GM21381 (cell line): Measurements from ENCODE around the gene VPS13A.
"Not testable (repeated sequence)": the region's sequence is repeated elsewhere in the genome, so short reads cannot be mapped to it uniquely, and the experiment has no call there.

ENCODE experiments used
- ATAC-seq: cut with Tn5 transposase; IDR thresholded peaks from one replicate; pipeline ENCODE4 v1.9.1; 2021; ENCODE audit warnings: mild to moderate bottlenecking, moderate library complexity; ENCODE audit not compliant: unreplicated experiment

VPS13A gene

DNA sequence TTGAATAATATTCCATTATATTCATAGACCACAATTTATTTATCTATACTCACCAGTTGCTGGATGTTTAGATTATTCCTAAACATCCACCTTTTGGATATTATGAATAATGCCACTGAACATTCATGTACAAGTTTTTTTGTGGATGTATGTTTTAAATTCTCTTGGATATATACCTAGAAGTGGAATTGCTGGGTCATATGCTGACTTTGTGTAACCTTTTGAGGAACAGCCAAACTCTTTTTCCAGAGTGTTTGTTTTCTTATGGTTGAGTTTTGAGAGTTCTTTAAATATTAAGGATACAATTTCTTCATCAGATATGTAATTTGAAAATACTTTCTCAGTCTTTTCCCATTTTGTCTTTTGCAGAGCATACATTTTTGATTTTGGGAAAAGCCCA is 2.7 kb downstream of the VPS13A start:
- ATAC-seq = no peak

DNA sequence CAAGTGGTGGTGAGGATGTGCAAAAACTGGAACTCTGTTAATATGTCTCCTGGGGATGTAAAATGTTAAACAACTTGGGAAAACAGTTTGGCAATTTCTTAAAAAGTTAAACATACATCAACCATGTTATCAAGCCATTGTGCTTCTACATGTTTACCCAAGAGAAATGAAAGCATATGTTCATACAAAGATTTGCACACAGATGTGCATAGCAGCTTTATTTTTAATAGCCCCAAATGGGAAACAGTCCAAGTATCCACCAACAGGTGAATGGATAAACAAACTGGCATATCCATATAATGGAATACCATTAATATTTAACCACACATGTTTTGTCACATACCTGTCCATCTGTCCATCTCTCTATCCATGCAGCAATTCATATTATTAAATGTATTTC is 6.2 kb downstream of the VPS13A start:
- ATAC-seq = no peak

DNA sequence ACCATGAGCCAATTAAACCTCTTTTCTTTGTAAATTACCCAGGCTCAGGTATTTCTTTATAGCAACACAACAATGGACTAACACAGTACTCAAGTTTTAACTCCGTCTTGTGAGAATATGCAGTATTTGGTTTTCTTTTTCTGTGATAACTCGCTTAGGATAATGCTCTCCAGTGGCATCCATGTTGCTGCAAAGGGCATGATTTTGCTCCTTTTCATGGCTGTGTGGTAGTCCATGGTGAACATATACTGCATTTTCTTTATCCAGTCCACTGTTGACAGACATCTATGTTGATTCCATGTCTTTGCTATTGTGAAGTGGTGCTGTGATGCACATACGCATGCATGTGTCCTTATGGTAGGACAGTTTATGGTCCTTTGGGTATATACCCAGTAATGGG is 10.9 kb downstream of the VPS13A start:
- ATAC-seq = no peak

DNA sequence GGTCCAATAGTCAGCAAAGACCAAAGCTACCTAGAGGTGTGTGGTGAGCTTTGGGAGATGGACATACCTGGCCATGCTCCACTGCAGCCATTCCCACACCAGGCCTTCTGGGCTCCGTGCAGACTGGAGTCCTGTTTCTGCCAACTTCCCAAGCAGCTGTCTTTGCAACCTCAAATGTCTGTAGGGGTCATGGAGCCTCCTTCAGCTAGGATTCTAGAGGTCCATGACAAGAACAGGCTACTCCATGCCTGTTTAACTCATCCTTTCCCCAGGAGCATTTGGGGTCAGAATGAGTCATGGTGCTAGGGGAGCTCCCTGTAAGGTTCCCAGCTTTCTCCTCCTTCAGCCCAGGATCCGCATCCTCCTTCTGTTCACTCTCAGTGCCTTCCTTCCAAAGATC is 17.1 kb downstream of the VPS13A start:
- no peak for ATAC-seq

DNA sequence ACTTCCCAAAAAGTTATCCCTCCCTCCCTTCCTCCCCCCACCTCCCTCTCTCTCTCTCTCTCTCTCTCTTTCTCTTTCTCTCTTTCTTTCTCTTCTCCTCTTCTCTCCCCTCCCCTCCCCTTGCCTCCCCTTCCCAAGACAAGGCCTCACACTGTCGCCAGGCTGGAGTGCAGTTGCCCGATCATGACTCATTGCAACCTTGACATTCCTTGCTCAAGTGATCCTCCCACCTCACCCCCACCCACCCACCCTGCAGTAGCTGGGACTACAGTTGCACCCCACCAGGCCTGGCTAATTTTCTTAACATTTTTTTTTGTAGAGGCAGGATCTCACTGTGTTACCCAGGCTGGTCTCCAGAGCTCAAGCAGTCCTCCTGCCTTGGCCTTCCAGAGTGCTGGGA is 32.8 kb downstream of the VPS13A start:
- no peak for ATAC-seq

DNA sequence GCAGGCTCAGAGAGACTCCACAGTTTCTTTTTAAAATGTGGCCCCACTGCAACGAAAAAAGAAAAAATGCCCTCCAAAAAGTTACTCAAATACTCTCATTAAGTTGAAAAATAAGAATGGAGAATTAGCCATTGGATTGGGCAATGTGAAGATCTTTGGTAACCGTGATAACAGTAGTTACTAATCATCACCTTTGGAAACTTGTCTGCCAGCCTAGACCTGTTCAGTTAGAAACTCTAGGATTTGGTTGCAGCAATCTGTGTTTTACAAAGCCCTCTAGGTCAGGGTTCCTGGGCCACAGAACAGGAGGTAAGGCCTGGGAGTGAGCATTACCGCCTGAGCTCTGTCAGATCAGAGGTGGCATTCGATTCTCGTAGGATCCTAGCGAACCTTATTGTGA is 34.2 kb downstream of the VPS13A start:
- no peak for ATAC-seq

DNA sequence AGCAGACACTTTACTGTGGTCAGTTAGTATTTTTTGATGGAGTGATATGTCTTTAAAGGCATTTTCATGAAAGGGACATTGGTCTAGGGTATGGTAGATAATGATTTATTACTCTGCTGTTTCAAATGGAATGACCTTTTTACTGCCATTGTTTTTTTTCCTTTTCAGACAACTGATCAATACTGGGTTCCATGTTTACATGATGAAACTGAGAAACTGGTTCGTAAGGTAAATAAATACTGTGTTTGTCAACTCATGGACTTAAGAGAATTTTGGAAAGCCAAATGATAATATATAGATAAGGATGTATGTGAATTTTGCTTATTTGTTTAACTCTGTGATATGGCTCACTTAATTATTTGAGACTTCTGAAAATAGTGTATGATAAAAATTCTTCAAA is 35.5 kb downstream of the VPS13A start:
- no peak for ATAC-seq

DNA sequence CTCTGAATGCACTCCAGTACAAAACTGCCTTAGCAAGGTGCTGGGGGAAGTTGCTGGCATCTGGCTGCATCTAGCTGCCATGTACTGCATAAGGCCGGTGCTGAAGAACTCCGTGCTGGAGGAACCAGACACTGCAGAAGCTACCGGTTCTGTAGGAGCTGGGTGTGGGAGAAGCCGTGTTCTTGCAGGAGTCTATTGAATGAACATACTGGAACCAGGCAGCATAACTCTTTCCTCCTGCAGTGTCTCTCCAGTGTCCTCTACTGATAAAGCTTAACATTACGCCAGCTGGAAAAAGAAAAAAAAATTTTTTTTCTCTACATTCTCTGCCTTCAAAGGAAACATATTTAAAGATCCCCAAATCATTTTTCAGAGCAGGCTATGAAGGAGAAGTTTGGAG is 38.5 kb downstream of the VPS13A start:
- no peak for ATAC-seq

DNA sequence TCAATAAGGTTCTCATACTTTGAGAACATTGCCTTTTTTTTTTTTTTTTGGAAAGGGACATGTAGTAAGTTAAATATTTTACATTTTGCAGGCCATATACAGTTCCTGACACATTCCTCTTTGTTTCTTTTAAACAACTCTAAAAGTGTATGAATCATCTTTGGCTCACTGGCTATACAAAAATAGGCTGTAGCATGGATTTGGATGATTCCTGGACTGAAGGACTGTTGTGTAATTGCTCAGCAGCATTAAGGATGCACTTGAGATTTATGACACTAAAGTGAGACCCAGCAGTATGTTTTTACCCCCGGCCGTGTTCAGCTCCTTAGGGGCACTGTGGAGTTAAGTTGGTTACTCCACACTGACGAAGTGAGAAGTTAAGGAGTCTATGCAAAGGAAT is 41.3 kb downstream of the VPS13A start:
- no peak for ATAC-seq

DNA sequence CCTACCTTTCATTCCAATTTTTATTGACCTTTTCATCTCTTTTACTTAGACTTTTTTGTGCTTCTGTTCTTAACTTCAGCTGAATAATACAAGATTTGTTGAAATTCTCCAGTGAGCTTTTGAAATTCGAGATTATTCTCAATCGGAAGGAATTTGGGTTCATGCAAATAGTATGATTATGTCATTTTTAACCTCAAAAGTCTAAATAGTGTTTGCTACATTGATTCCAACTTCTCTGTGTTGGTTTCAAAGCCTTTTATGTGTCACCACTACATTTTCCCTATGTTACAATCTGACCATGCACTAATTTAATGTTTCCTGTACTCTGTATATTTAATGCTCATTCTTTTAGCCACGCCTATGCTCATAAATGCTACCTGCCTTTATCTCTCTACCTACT is 44.1 kb downstream of the VPS13A start:
- no peak for ATAC-seq

DNA sequence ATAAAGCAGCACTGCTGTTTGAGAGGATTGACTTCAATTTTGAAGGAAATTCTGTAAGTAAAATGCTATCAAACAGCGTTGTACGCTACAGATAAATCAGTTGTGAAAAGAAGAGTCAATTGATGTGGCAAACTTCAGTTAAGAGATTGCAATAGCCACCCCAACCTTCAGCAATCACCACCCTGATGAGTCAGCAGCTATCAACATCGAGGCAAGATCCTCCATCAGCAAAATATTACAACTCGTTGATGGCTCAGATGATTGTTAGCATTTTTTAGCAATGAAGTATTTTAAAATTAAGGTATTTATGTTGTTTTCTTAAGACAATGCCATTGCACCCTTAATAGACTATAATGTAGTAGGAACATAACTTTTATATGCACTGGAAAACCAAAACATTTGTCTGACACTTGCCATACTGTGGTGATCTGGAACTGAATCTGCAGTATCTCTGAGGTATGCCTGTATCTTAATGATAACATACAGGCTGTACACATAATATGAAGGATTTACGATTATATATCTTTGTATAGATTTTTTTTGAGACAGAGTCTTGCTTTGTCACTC is 47.5 kb downstream of the VPS13A start:
- ATAC-seq = no peak

DNA sequence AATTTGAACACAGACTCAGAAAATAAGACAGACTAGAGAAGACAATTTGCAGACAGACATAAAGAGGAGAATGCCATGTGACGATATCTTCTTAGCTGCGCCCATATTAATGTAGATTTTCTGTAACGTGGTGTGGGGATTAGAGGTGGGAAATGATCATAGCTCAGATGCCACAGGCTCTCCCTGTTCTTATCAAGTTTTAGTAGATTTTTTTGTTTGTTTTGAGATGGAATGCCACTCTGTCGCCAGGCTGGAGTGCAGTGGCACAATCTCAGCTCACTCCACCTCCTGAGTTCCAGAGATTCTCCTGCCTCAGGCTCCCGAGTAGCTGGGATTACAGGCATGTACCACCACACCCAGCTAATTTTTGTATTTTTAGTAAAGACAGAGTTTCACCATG is 59.4 kb downstream of the VPS13A start:
- no peak for ATAC-seq

DNA sequence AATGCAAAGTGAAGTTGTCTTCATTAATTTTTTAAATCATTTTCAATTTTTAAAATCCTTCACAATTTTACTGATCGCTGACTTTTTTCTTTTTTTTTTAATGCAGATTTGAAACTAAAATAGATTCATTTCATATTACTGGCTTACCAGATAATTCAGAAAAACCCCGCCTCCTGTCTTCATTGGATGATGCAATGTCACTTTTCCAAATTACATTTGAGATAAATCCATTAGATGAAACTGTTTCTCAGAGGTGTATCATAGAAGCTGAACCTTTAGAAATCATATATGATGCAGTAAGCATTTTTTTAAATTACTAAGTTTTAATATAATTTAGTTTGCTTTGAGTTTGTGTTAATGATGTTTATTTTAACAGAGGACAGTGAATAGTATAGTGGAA is 60.6 kb downstream of the VPS13A start:
- ATAC-seq = no peak

DNA sequence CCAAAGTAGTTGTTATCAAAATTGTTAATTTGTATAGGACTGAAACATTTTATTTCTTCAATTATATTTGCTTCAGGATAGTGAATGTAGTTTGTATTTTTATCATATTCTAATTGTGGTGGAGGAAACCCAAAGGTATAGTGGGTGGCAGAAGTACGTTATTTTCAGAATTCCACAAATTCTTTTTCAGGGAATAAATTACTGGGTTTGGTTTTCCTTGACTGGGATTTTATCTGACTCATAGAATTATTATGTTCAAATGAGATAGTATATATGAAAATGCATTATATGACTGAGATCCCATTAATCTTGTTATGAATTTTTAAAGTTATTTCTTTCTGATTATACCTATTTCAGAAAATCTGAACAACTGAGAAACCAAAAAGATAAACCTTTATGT is 73.7 kb downstream of the VPS13A start:
- ATAC-seq = no peak

DNA sequence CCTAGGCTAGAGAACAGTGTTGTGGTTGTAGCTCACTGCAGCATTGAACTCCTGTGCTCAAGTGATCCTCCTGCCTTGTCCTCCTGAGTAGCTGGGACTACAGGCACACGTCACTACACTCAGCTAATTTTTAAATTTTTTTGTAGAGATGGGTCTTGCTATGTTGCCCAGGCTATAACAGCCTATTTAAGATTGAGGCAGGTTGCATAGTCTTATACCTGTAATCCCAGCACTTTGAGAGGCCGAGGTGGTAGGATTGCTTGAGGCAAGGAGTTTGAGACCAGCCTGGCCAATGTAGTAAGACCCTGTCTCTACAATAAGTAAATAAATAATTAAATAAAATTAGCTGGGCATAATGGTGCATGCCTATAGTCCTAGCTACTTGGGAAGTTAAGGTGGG is 79.9 kb downstream of the VPS13A start:
- ATAC-seq = no peak

DNA sequence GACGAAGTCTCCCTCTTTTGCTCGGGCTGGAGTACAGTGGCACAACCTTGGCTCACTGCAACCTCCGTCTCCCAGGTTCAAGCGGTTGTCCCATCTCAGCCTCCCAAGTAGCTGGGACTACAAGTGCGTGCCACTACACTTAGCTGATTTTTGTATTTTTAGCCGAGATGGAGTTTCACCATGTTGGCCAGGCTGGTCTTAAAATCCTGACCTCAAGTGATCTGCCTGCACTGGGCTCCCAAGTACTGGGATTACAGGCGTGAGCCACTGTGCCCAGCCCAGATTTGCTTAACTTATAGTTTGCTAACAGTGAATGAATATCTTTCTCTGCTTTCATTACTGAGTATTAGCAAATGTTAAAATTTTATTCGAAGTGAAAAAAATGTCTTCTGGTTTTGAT is 84.3 kb downstream of the VPS13A start:
- no peak for ATAC-seq

DNA sequence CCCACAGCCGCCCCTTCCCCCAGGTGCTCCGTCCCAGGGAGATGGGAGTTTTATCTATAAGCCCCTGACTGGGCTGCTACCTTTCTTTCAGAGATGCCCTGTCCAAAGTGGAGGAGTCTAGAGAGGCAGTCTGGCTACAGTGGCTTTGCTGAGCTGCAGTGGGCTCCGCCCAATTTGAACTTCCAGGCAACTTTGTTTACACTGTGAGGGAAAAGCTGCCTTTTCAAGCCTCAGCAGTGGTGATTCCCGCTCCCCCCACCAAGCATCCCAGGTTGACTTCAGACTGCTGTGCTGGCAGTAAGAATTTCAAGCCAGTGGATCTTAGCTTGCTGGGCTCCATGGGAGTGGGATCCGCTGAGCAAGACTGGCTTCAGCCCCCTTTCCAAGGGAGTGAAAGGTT is 90.4 kb downstream of the VPS13A start:
- not testable (repeated sequence) for ATAC-seq

DNA sequence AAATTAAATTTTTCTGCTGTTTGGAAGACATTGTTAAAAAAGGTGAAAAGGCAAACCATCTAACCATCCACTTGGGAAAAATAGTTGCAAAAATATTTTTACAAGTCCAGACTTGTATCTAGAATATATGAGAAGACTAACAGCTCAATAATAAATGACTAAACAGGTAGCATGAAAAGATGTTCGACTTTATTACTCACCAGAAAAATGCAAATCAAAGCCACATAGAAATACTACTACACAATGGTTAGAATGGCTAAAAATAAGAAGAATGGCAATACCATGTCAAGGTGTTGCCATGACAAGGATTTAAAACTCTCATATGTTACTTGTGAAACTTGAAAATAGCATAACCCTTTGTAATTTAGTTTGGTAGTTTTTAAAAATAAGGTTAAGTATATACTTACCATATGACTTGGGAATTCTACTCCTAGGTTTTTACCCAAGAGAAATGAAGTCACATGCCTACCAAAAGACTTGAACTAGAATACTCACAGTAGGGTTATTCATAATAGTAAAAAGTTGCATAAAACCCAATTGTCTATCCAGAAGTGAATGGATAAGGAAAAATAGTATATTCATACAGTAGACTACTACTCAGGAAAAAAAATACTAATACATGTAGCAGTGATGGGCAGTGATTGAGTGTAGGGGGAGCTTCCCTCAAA is 93.8 kb downstream of the VPS13A start:
- no peak for ATAC-seq

DNA sequence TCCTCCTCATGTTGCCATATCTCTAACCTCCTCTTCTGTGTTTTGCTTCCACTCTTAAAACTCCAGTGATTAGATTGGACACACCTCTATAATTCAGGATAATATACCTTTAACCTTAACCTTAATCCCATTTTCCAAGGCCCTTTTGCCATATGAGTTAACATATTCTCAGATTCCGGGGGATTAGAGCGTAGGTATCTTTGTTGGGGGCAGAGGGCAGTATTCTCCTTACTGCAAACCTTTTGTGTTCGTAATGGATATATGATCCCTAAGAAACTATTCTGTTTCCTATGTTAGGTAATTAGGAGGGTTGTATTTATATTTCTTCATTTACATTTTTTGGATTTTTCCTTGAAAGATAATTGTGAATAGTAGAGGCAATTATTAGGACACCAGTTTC is 99.5 kb downstream of the VPS13A start:
- ATAC-seq = no peak

DNA sequence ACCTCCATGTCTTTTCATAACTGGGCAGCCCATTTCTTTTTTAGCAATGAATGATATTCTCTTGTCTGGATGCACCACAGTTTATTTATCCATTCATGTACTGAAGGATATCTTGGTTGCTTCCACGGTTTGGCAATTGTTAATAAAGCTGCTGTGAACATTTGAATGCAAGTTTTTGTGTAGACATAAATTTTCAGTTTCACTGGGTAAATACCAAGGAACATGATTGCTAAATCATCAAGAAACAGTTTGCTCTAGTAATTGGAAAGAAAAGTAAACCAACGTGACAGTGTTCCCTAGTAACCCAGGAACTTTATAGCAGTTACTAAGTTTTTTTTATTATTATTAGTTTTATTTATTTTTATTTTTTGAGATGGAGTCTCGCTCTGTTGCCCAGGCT is 100.4 kb downstream of the VPS13A start:
- ATAC-seq = no peak

DNA sequence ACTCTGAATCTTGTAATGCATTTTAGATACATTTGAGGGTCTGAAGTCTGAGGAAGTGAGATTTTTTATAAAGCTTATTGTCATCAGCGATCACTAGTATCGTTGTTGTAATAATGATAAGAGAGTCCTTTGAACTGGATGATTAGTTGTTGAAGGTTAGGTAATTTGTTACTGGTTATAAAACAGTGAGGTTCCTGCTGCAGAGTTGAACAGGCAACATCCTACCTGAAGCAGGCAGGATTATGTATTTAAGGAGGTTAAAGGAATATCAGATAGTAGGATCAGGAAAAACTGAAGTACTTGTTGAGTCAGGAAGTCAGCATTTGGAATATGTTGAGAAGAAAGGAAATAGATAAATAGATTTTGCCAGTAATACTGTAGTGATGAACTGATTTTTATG is 106.7 kb downstream of the VPS13A start:
- ATAC-seq = no peak

DNA sequence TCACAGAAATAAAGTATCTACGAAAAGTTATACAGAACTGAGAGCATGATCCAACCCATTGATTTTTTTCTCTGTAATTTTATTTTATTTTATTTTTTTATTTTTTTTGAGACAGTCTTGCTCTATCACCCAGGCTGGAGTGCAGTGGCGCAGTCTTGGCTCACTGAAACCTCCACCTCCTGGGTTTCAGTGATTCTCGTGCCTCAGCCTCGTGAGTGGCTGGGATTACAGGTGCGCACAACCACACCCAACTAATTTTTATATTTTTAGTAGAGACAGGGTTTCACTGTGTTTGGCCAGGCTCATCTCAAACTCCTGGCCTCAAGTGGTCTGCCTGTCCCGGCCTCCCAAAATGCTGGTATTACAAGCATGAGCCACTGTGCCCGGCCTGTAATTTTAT is 107.3 kb downstream of the VPS13A start:
- ATAC-seq = no peak

DNA sequence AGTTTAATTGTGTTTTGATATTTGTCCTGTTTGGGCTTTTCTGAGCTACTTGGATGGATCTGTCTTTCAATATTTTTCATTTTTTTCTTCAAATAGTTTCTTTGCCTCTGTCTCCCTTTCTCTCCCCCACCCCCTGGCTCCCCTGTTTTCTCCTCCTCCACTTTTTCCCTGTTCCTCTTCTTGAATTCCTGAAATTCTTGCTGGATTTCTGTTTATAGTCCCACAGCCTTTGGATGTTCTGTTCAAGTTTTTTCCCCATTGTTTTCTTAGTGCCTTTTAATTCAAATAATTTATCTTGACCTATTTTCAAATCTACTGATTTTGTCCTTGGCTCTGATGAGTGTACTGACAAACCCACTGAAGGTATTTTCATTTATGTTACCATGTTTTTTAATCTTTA is 113.0 kb downstream of the VPS13A start:
- no peak for ATAC-seq
